ENCODE measurements around the gene ADRM1. TPM values are rescaled to one million over a fixed set of nuclear protein-coding genes. Genes with fewer than 3 reads are reported as not detected.

ADRM1 gene
- total RNA-seq, 1 donor from 2014 or later = 171 TPM

DNA sequence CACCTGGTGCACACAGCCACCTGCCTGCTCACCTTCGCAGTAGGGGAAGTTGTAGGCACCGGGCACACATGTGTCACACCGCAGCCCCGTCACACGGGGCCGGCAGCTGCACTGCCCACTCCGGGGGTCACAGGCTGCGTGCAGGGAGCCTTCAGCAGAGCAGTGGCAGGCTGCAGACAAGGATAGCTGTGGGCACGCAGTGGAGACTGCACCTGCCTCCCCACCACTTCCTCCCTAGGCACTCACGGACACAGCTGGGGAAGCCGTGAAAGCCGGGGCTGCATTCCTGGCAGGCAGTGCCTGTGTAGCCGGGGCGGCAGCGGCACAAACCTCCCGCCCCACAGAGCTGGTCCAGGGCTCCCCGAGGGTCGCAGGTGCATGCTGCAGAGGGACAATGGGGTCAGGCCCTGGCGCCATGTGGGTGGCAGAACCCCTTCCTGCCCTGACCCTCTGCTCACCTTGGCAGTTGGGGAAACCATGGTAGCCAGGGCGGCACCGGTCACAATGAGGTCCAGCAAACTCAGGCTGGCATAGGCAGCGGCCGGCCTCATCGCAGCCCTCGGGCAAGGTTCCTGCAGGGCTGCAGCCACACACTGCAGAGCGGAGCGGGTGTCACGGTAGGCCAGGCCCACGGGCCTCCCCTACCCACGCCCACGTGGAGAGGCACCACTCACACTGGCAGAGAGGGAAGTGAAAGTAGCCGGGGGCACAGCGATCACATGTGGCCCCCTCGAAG lies 34.9 kb downstream of the ADRM1 start:
- Mint-ChIP-seq H3K27me3 (ENCODE audit: low read depth) (peaks cover 3% of the 10 kb centered on the region), H3K9me3 (no peaks in the 10 kb centered on the region)

DNA sequence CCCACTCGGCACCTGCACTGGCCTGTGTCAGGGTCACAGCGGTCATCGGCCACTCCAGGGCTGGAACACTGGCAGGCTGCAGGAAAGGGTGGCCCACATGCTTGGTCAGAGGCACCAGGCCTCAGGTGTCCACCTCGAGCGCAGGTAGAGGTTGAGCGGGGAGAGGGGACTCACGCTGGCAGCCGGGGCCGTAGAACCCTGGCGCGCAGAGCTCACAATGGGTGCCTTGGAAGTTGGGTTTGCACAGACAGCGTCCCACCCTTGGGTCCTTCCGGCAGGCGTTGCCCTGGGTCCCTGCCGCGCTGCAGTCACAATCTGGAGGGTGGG lies 35.5 kb downstream of the ADRM1 start:
- Mint-ChIP-seq H3K36me3 (ENCODE audit: low read depth) (no peaks in the 10 kb centered on the region), H3K4me3 (ENCODE audit: low read depth) (no peak overlapping the region), H3K9me3 (no peaks in the 10 kb centered on the region), H3K27ac (no peak overlapping the region), H3K27me3 (ENCODE audit: low read depth) (peaks cover 3% of the 10 kb centered on the region), H3K4me1 (ENCODE audit: low read depth) (no peaks in the 10 kb centered on the region)
- intact Hi-C loops (cut with micrococcal nuclease) = no loop called here
- no peak for DNase-seq (ENCODE audit: low spot score)

More for the DNA sequence above, 34.9 kb downstream of the ADRM1 start:
- Mint-ChIP-seq H3K4me3 (ENCODE audit: low read depth) (no peak overlapping the region), H3K27ac (no peak overlapping the region), H3K4me1 (ENCODE audit: low read depth) (no peaks in the 10 kb centered on the region), H3K36me3 (ENCODE audit: low read depth) (no peaks in the 10 kb centered on the region)
- intact Hi-C loops (cut with micrococcal nuclease) = no loop called here
- no peak for DNase-seq (ENCODE audit: low spot score)

DNA sequence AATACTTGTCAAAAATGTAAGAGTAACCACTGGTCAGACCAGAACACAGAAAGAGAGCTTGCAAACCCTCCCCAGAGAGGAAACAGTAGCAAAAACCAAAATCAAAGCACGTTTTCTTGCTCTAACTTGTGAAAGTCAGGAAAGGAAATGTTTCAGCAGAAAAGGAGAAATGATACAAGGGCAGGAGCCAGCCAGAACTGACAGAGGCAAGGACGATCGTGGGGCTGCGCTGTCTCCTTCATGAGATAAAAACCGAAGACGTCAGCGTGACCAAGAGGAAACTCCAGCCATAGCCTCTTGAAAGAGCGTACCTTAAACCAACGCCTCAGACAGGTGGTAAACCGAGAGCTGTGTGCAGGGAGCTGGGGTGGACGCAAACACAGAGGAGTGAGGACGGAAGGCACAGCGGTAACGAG lies 36.9 kb downstream of the ADRM1 start:
- Mint-ChIP-seq H3K9me3 (no peaks in the 10 kb centered on the region), H3K4me3 (ENCODE audit: low read depth) (no peak overlapping the region), H3K4me1 (ENCODE audit: low read depth) (no peaks in the 10 kb centered on the region), H3K27me3 (ENCODE audit: low read depth) (peaks cover 3% of the 10 kb centered on the region), H3K36me3 (ENCODE audit: low read depth) (no peaks in the 10 kb centered on the region), H3K27ac (no peak overlapping the region)
- DNase-seq (ENCODE audit: low spot score) = no peak
- intact Hi-C loops (cut with micrococcal nuclease) = no loop called here

- peaks cover 3% of the 10 kb centered on the region for H3K27me3 Mint-ChIP-seq (ENCODE audit: low read depth)
- H3K4me3 Mint-ChIP-seq (ENCODE audit: low read depth) = no peak overlapping the region
- H3K27ac Mint-ChIP-seq = no peak overlapping the region
- H3K9me3 Mint-ChIP-seq = peaks cover 2% of the 10 kb centered on the region
- no peak for DNase-seq (ENCODE audit: low spot score)
- H3K36me3 Mint-ChIP-seq (ENCODE audit: low read depth) = no peaks in the 10 kb centered on the region
- intact Hi-C loops (cut with micrococcal nuclease) = no loop called here
- no peaks in the 10 kb centered on the region for H3K4me1 Mint-ChIP-seq (ENCODE audit: low read depth)
These were observed 40.1 kb downstream of the ADRM1 start for GRCh38 chr20:62342910-62343309.

DNA sequence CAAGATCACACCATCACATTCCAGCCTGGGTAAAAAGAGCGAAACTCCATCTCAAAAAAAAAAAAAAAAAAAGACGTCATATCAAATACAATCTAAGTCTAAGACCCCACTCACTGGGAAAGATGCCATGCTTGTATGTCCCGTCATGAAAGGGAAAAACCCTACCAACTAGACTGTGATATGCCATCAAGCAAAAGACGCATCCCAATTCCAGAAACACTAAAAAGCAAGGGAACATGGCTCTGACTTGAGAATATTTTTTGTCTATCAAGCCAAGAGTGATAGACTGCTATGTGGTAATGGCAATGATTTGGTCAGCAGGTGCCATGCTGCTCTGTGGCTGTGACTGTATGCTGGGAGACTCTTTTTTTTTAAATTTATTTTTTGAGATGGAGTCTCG lies 41.3 kb downstream of the ADRM1 start:
- no peak overlapping the region for H3K27ac Mint-ChIP-seq
- peaks cover 3% of the 10 kb centered on the region for H3K27me3 Mint-ChIP-seq (ENCODE audit: low read depth)
- H3K4me3 Mint-ChIP-seq (ENCODE audit: low read depth) = no peak overlapping the region
- H3K4me1 Mint-ChIP-seq (ENCODE audit: low read depth) = no peaks in the 10 kb centered on the region
- H3K9me3 Mint-ChIP-seq = peaks cover 9% of the 10 kb centered on the region
- intact Hi-C loops (cut with micrococcal nuclease) = no loop called here
- no peak for DNase-seq (ENCODE audit: low spot score)
- no peaks in the 10 kb centered on the region for H3K36me3 Mint-ChIP-seq (ENCODE audit: low read depth)

GRCh38 chr20:62344782-62345181 lies 42.0 kb downstream of the ADRM1 start:
- no peaks in the 10 kb centered on the region for H3K36me3 Mint-ChIP-seq (ENCODE audit: low read depth)
- intact Hi-C loops (cut with micrococcal nuclease) = no loop called here
- H3K4me3 Mint-ChIP-seq (ENCODE audit: low read depth) = no peak overlapping the region
- H3K4me1 Mint-ChIP-seq (ENCODE audit: low read depth) = no peaks in the 10 kb centered on the region
- peaks cover 2% of the 10 kb centered on the region for H3K27me3 Mint-ChIP-seq (ENCODE audit: low read depth)
- no peak overlapping the region for H3K27ac Mint-ChIP-seq
- peaks cover 14% of the 10 kb centered on the region for H3K9me3 Mint-ChIP-seq
- no peak for DNase-seq (ENCODE audit: low spot score)

DNA sequence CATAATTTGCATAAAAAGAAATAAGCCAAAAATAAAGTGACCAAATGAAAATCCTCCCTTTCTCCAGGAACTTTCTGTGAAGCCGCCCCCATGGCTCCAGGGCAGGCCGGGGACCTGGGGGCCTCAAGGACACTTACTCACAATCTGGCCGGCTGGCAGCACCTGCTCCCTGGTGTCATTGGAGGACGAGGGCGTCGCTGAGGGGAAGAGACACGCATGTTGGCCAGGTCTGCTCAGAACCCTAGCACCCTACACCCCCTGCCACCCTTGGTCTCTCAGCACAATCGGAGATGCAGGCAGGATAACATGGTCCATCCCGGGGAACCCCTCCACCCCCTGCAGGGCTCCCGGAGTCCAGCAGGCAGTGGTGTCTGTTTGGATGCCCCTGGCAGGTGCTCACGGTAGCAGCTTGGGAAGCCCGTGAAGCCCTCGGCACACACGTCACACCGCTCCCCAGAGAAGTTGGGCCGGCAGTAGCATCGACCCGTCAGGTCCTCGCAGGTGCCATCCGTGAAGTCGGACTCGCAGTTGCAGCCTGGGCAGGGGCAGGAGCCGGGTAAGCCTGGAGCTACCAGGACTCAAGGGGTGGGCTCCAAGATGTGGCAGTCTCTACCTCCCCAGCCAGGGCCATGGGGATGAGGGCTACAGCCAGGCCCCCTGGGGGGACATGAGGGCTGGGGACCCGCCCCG lies 43.0 kb downstream of the ADRM1 start:
- H3K36me3 Mint-ChIP-seq (ENCODE audit: low read depth) = no peaks in the 10 kb centered on the region
- peaks cover 14% of the 10 kb centered on the region for H3K9me3 Mint-ChIP-seq
- no peaks in the 10 kb centered on the region for H3K27me3 Mint-ChIP-seq (ENCODE audit: low read depth)
- no peak overlapping the region for H3K27ac Mint-ChIP-seq
- intact Hi-C loops (cut with micrococcal nuclease) = no loop called here
- DNase-seq (ENCODE audit: low spot score) = no peak
- no peak overlapping the region for H3K4me3 Mint-ChIP-seq (ENCODE audit: low read depth)
- no peaks in the 10 kb centered on the region for H3K4me1 Mint-ChIP-seq (ENCODE audit: low read depth)

DNA sequence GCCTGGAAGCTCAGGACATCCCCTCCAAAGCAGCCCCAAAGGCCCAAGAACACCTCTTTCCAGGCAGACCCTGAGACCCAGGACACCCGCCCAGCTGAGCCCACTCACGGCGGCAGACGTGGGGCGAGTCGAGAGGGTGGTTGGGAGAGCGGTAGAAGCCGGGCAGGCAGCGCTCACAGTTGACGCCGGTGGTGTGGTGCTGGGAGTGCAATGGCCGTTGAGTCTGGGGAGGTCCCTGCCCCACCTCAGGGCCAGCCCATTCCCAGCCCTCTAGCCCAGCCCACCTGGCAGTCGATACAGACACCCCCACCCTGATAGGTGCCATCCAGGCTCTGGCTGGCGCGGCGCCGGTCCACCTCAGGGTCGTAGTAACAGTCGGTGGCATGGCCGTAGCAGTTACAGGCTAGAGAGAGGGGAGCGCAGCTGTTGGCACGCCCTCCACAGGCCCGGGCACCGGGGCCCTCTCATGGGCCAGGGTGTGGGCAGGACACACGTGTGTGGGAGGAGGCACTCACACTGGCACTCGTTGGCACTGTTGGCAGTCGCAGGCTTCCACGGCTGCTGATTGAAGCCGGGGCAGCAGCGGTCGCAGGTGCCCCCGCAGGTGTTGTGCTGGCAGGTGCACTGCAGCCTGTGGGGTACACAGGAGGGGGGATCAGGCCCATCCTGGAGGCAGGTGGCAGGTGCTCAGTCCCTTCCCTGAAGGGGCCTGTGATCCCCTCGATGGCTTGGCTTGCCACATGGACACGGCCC lies 43.8 kb downstream of the ADRM1 start:
- Mint-ChIP-seq H3K36me3 (ENCODE audit: low read depth) (no peaks in the 10 kb centered on the region), H3K4me1 (ENCODE audit: low read depth) (no peaks in the 10 kb centered on the region), H3K27me3 (ENCODE audit: low read depth) (no peaks in the 10 kb centered on the region), H3K27ac (no peak overlapping the region), H3K9me3 (peaks cover 14% of the 10 kb centered on the region), H3K4me3 (ENCODE audit: low read depth) (no peak overlapping the region)
- no peak for DNase-seq (ENCODE audit: low spot score)
- intact Hi-C loops (cut with micrococcal nuclease) = no loop called here

DNA sequence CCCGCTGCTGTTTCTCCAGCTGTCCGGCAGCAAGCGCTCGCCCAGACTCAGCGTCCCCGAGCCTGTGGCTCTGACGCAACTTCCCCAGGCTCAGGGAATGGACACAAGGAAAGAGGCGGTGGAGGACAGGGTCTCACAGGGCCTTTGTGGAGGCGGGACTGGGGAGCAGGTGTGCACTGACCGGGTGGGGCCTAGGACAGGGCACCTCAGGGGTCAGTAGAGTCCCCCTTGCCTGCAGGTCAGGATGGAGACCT lies 44.3 kb downstream of the ADRM1 start:
- H3K9me3 Mint-ChIP-seq = peaks cover 14% of the 10 kb centered on the region
- no peak for DNase-seq (ENCODE audit: low spot score)
- H3K4me3 Mint-ChIP-seq (ENCODE audit: low read depth) = no peak overlapping the region
- H3K27ac Mint-ChIP-seq = no peak overlapping the region
- no peaks in the 10 kb centered on the region for H3K36me3 Mint-ChIP-seq (ENCODE audit: low read depth)
- H3K4me1 Mint-ChIP-seq (ENCODE audit: low read depth) = no peaks in the 10 kb centered on the region
- no peaks in the 10 kb centered on the region for H3K27me3 Mint-ChIP-seq (ENCODE audit: low read depth)
- intact Hi-C loops (cut with micrococcal nuclease) = no loop called here

DNA sequence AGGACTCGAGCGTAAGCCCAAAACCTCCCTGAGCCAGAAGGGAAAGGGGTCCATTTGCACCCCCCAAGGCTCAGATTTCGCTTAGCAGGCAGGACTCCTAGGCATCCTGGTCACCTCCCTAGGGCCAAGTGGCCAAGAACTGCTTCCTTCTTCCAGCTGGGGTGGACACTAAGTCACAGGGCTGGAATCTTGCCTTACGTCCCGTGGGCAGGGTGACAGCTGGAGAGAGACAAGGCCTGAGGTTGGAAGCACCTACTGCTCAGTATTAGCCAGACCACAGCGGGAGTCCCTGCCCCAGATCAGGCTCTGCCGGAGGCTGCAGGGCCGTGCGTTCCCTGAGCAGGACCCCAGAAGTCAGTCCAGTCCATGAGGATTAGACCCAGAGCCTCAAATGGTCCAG lies 44.6 kb downstream of the ADRM1 start:
- no peaks in the 10 kb centered on the region for H3K4me1 Mint-ChIP-seq (ENCODE audit: low read depth)
- intact Hi-C loops (cut with micrococcal nuclease) = no loop called here
- no peak overlapping the region for H3K27ac Mint-ChIP-seq
- peaks cover 14% of the 10 kb centered on the region for H3K9me3 Mint-ChIP-seq
- no peaks in the 10 kb centered on the region for H3K27me3 Mint-ChIP-seq (ENCODE audit: low read depth)
- no peaks in the 10 kb centered on the region for H3K36me3 Mint-ChIP-seq (ENCODE audit: low read depth)
- no peak overlapping the region for H3K4me3 Mint-ChIP-seq (ENCODE audit: low read depth)
- DNase-seq (ENCODE audit: low spot score) = no peak

GRCh38 chr20:62348604-62349003 lies 45.8 kb downstream of the ADRM1 start:
- intact Hi-C loops (cut with micrococcal nuclease) = no loop called here
- H3K27ac Mint-ChIP-seq = no peak overlapping the region
- no peaks in the 10 kb centered on the region for H3K36me3 Mint-ChIP-seq (ENCODE audit: low read depth)
- no peaks in the 10 kb centered on the region for H3K27me3 Mint-ChIP-seq (ENCODE audit: low read depth)
- H3K4me1 Mint-ChIP-seq (ENCODE audit: low read depth) = no peaks in the 10 kb centered on the region
- no peak overlapping the region for H3K4me3 Mint-ChIP-seq (ENCODE audit: low read depth)
- peaks cover 14% of the 10 kb centered on the region for H3K9me3 Mint-ChIP-seq
- DNase-seq (ENCODE audit: low spot score) = no peak

DNA sequence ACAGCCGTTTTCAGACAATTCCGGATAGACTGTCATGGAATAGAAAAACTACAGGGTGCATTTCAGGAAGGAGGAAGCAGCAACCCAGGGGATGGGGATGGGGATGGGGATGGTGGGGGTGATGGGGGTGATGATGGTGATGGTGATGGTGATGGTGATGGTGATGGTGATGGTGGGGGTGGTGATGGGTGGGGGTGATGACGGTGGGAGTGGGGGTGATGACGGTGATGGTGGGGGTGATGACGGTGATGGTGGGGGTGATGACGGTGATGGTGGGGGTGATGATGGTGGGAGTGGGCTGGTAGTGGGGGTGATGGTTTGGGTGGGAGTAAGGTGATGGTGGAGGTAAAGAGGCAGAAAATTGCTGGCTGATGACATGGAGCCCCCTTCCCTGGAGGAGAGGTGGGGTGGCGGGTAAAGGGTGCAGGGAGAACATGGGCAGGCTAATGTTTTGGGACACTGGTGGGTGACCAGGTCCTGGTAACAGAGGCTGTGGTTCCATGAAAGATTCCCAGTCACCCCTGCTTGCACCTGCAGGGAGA lies 46.8 kb downstream of the ADRM1 start:
- no peaks in the 10 kb centered on the region for H3K4me1 Mint-ChIP-seq (ENCODE audit: low read depth)
- H3K27ac Mint-ChIP-seq = no peak overlapping the region
- no peaks in the 10 kb centered on the region for H3K36me3 Mint-ChIP-seq (ENCODE audit: low read depth)
- peaks cover 14% of the 10 kb centered on the region for H3K9me3 Mint-ChIP-seq
- no peaks in the 10 kb centered on the region for H3K27me3 Mint-ChIP-seq (ENCODE audit: low read depth)
- intact Hi-C loops (cut with micrococcal nuclease) = no loop called here
- DNase-seq (ENCODE audit: low spot score) = no peak
- H3K4me3 Mint-ChIP-seq (ENCODE audit: low read depth) = no peak overlapping the region

- Mint-ChIP-seq H3K27ac (no peak overlapping the region), H3K36me3 (ENCODE audit: low read depth) (no peaks in the 10 kb centered on the region), H3K27me3 (ENCODE audit: low read depth) (no peaks in the 10 kb centered on the region), H3K4me1 (ENCODE audit: low read depth) (no peaks in the 10 kb centered on the region), H3K4me3 (ENCODE audit: low read depth) (no peak overlapping the region), H3K9me3 (peaks cover 14% of the 10 kb centered on the region)
- intact Hi-C loops (cut with micrococcal nuclease) = no loop called here
- no peak for DNase-seq (ENCODE audit: low spot score)
These were observed 47.4 kb downstream of the ADRM1 start for GRCh38 chr20:62350098-62350628.
